Measurements from ENCODE around the gene JARID2.

JARID2 gene

GRCh38 chr6:15338476-15338875 is 92.6 kb downstream of the JARID2 start:
- no peak for DNase-seq

GRCh38 chr6:15339081-15339480 is 93.2 kb downstream of the JARID2 start:
- DNase-seq: no peak

GRCh38 chr6:15340105-15340601 is 94.3 kb downstream of the JARID2 start:
- no peak for DNase-seq

- DNase-seq: no peak
These were observed 94.9 kb downstream of the JARID2 start for GRCh38 chr6:15340775-15341174.

- no peak for DNase-seq
These were observed 95.6 kb downstream of the JARID2 start for GRCh38 chr6:15341311-15342001.

GRCh38 chr6:15342114-15342513 is 96.2 kb downstream of the JARID2 start:
- DNase-seq: no peak

GRCh38 chr6:15343490-15344191 is 97.8 kb downstream of the JARID2 start:
- DNase-seq: no peak

GRCh38 chr6:15344192-15344519 is 98.3 kb downstream of the JARID2 start:
- DNase-seq: no peak

- no peak for DNase-seq
These were observed 99.0 kb downstream of the JARID2 start for GRCh38 chr6:15344831-15345230.

GRCh38 chr6:15346315-15346714 is 100.4 kb downstream of the JARID2 start:
- DNase-seq: no peak

GRCh38 chr6:15348528-15348927 is 102.7 kb downstream of the JARID2 start:
- no peak for DNase-seq

- DNase-seq: no peak
These were observed 103.5 kb downstream of the JARID2 start for GRCh38 chr6:15349379-15349778.

- DNase-seq: no peak
These were observed 104.7 kb downstream of the JARID2 start for GRCh38 chr6:15350386-15351083.

- no peak for DNase-seq
These were observed 105.8 kb downstream of the JARID2 start for GRCh38 chr6:15351631-15352030.

- no peak for DNase-seq
These were observed 106.4 kb downstream of the JARID2 start for GRCh38 chr6:15352220-15352619.

GRCh38 chr6:15352845-15353244 is 107.0 kb downstream of the JARID2 start:
- no peak for DNase-seq

- DNase-seq: no peak
These were observed 109.8 kb downstream of the JARID2 start for GRCh38 chr6:15355683-15356099.

- DNase-seq: no peak
These were observed 110.3 kb downstream of the JARID2 start for GRCh38 chr6:15356179-15356578.

GRCh38 chr6:15356937-15357336 is 111.1 kb downstream of the JARID2 start:
- no peak for DNase-seq

GRCh38 chr6:15357782-15358181 is 111.9 kb downstream of the JARID2 start:
- DNase-seq: no peak

GRCh38 chr6:15358579-15359327 is 112.9 kb downstream of the JARID2 start:
- DNase-seq: no peak

- no peak for DNase-seq
These were observed 113.5 kb downstream of the JARID2 start for GRCh38 chr6:15359335-15359862.

- no peak for DNase-seq
These were observed 114.4 kb downstream of the JARID2 start for GRCh38 chr6:15360300-15360699.
